ENCODE measurements around the gene HDAC1.

DNA sequence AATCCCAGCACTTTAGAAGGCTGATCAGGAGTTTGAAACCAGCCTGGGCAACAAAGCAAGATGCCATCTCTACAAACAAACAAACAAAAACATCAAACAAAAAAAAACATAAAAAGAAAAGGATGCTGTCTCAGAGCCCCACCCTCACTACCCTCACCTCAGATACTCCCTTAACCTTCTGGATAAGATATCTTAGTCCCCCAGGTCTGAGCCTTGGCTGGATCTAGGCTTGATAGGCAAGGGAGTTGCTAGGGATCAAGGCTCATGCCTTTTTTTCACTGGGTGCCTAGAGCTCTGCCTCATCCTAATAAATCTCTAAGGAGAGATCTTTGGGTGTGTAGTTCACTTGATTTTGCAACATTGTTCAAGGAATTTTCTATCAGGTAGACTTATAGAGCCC is 7.4 kb downstream of the HDAC1 start:
- TF ChIP-seq EZH2phosphoT487 (IDR thresholded peaks at IDR 0.05; ENCODE audit: borderline replicate concordance, low read length), result no peak
- TF ChIP-seq, protein P1, sequence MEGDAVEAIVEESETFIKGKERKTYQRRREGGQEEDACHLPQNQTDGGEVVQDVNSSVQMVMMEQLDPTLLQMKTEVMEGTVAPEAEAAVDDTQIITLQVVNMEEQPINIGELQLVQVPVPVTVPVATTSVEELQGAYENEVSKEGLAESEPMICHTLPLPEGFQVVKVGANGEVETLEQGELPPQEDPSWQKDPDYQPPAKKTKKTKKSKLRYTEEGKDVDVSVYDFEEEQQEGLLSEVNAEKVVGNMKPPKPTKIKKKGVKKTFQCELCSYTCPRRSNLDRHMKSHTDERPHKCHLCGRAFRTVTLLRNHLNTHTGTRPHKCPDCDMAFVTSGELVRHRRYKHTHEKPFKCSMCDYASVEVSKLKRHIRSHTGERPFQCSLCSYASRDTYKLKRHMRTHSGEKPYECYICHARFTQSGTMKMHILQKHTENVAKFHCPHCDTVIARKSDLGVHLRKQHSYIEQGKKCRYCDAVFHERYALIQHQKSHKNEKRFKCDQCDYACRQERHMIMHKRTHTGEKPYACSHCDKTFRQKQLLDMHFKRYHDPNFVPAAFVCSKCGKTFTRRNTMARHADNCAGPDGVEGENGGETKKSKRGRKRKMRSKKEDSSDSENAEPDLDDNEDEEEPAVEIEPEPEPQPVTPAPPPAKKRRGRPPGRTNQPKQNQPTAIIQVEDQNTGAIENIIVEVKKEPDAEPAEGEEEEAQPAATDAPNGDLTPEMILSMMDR (IDR thresholded peaks at IDR 0.05; ENCODE audit: low read depth, low read length, poor library complexity, severe bottlenecking), result no peak
